PFSK-1 (cell line): ENCODE data around the gene GBF1.

ENCODE experiments used
- POLR2AphosphoS5 ChIP-seq: IDR thresholded peaks from 2 replicates; pipeline ENCODE4 v1.6.1; 2012; ENCODE audit warnings: low read depth, mild to moderate bottlenecking, control low read depth, low read length, moderate library complexity
- TF ChIP-seq, protein P1 (sequence below), 2 experiments: IDR thresholded peaks; 2 replicates each; pipeline versions ENCODE4 v1.6.1 to v1.8.0; 2011 to 2012; ENCODE audit warnings: low read depth in 2 of 2, low read length in 2 of 2, control low read depth in 1 of 2, inconsistent platforms in 1 of 2, mild to moderate bottlenecking in 1 of 2, moderate library complexity in 1 of 2; ENCODE audit not compliant: insufficient read depth in 1 of 2

DNA sequence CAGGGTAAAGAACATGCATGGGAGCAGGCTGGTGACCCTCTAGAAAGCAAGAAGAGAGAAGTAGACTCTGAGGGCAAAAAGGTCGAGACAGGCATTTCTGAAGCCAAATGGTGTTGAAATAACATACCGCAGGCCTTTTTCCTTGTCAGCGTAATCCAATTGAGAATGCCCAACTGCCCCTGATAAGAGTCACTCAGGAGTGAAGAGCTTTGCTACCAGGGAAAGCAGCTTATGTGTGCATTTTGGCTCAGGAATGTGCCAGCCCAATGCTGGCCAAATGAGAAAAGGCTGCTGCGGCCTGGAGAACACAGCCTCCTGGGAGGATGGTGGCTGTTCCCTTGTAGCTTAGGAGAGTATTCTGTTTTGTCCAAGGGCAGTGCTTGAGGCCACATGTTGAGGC lies 88.8 kb downstream of the GBF1 start:
- no peak for TF ChIP-seq POLR2AphosphoS5
- TF ChIP-seq, protein P1, sequence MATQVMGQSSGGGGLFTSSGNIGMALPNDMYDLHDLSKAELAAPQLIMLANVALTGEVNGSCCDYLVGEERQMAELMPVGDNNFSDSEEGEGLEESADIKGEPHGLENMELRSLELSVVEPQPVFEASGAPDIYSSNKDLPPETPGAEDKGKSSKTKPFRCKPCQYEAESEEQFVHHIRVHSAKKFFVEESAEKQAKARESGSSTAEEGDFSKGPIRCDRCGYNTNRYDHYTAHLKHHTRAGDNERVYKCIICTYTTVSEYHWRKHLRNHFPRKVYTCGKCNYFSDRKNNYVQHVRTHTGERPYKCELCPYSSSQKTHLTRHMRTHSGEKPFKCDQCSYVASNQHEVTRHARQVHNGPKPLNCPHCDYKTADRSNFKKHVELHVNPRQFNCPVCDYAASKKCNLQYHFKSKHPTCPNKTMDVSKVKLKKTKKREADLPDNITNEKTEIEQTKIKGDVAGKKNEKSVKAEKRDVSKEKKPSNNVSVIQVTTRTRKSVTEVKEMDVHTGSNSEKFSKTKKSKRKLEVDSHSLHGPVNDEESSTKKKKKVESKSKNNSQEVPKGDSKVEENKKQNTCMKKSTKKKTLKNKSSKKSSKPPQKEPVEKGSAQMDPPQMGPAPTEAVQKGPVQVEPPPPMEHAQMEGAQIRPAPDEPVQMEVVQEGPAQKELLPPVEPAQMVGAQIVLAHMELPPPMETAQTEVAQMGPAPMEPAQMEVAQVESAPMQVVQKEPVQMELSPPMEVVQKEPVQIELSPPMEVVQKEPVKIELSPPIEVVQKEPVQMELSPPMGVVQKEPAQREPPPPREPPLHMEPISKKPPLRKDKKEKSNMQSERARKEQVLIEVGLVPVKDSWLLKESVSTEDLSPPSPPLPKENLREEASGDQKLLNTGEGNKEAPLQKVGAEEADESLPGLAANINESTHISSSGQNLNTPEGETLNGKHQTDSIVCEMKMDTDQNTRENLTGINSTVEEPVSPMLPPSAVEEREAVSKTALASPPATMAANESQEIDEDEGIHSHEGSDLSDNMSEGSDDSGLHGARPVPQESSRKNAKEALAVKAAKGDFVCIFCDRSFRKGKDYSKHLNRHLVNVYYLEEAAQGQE (IDR thresholded peaks at IDR 0.05; ENCODE audit: insufficient read depth in 1 of 2, low read depth in 2 of 2, low read length in 2 of 2) = no peak
